Skeletal muscle tissue (tissue), 4 donors: ENCODE results near the gene DNAJC10. TPM values are rescaled to one million over a fixed set of nuclear protein-coding genes. Genes with fewer than 3 reads are reported as not detected.
"Not testable (repeated sequence)": the region's sequence is repeated elsewhere in the genome, so short reads cannot be mapped to it uniquely, and the experiment has no call there.

Source experiments
- H3K27ac ChIP-seq: one replicate; pipeline ENCODE4 v1.7.0; 2013; ENCODE audit warnings: mild to moderate bottlenecking, low read depth, low read length, inconsistent platforms
- H3K27me3 ChIP-seq, 3 donors: one replicate each; pipeline ENCODE4 v1.7.0; 2013; ENCODE audit warnings: low read length in 3 of 3; ENCODE audit not compliant: control insufficient read depth in 3 of 3, insufficient read depth in 3 of 3
- H3K36me3 ChIP-seq, 3 donors: one replicate each; pipeline ENCODE4 v1.7.0; 2013; ENCODE audit warnings: low read length in 3 of 3; ENCODE audit not compliant: control insufficient read depth in 3 of 3, insufficient read depth in 3 of 3
- H3K4me1 ChIP-seq, 3 donors: one replicate each; pipeline ENCODE4 v1.7.0; 2013; ENCODE audit warnings: low read length in 3 of 3, mild to moderate bottlenecking in 3 of 3; ENCODE audit not compliant: control insufficient read depth in 3 of 3, insufficient read depth in 3 of 3
- H3K4me3 ChIP-seq, 3 donors: one replicate each; pipeline ENCODE4 v1.7.0; 2013; ENCODE audit warnings: low read length in 3 of 3
- H3K9ac ChIP-seq, 3 donors: one replicate each; pipeline ENCODE4 v1.7.0; 2013; ENCODE audit warnings: low read length in 3 of 3, mild to moderate bottlenecking in 3 of 3, moderate library complexity in 2 of 3, low read depth in 1 of 3
- H3K9me3 ChIP-seq, 3 donors: one replicate each; pipeline ENCODE4 v1.7.0; 2013; ENCODE audit warnings: low read length in 3 of 3; ENCODE audit not compliant: control insufficient read depth in 3 of 3
- total RNA-seq: library from RNA; depleted of rRNA; stranded (reverse); fragments of >200 nt; gene quantifications from one replicate; pipeline ENCODE4 v1.2.3, GENCODE V29; 2014
- donor health status: Osteomylitis.

Gene DNAJC10
- total RNA-seq, 1 donor from 2014 or later, result 27.1 TPM

GRCh38 chr2:182718459-182718858 lies 2.4 kb downstream of the DNAJC10 start:
- Histone ChIP-seq H3K4me3 (no peak overlapping the region), H3K36me3 (peaks cover 0 to 6% (median 2%) of the 10 kb centered on the region in 3 donors), H3K9me3 (no peaks in the 10 kb centered on the region), H3K4me1 (peaks cover 0 to 11% (median 8%) of the 10 kb centered on the region in 3 donors), H3K9ac (no peak overlapping the region), H3K27me3 (no peaks in the 10 kb centered on the region), H3K27ac (no peak overlapping the region)

GRCh38 chr2:182719116-182719515 lies 3.1 kb downstream of the DNAJC10 start:
- H3K4me1 ChIP-seq, result peaks cover 0 to 11% (median 8%) of the 10 kb centered on the region in 3 donors
- H3K9ac ChIP-seq, H3K36me3 ChIP-seq, H3K27me3 ChIP-seq, H3K9me3 ChIP-seq, H3K4me3 ChIP-seq, H3K27ac ChIP-seq: not testable (repeated sequence)

GRCh38 chr2:182724656-182725055 lies 8.6 kb downstream of the DNAJC10 start:
- Histone ChIP-seq H3K4me3 (no peak overlapping the region), H3K27me3 (no peaks in the 10 kb centered on the region), H3K4me1 (no peaks in the 10 kb centered on the region), H3K27ac (no peak overlapping the region), H3K9ac (no peak overlapping the region), H3K36me3 (peaks cover 0 to 20% (median 2%) of the 10 kb centered on the region in 3 donors), H3K9me3 (no peaks in the 10 kb centered on the region)

GRCh38 chr2:182726473-182726872 lies 10.4 kb downstream of the DNAJC10 start:
- Histone ChIP-seq H3K27me3 (no peaks in the 10 kb centered on the region), H3K36me3 (peaks cover 0 to 15% (median 0%) of the 10 kb centered on the region in 3 donors), H3K9me3 (no peaks in the 10 kb centered on the region), H3K9ac (no peak overlapping the region), H3K4me1 (no peaks in the 10 kb centered on the region), H3K27ac (no peak overlapping the region), H3K4me3 (no peak overlapping the region)

- peaks cover 0 to 18% (median 2%) of the 10 kb centered on the region in 3 donors for H3K36me3 ChIP-seq
- no peak overlapping the region for H3K9ac ChIP-seq
- H3K4me3 ChIP-seq, result no peak overlapping the region
- H3K4me1 ChIP-seq, result no peaks in the 10 kb centered on the region
- no peak overlapping the region for H3K27ac ChIP-seq
- H3K9me3 ChIP-seq, result no peaks in the 10 kb centered on the region
- no peaks in the 10 kb centered on the region for H3K27me3 ChIP-seq
Observed at GRCh38 chr2:182728014-182728413, 12.0 kb downstream of the DNAJC10 start.

GRCh38 chr2:182729710-182730339 lies 13.8 kb downstream of the DNAJC10 start:
- Histone ChIP-seq H3K4me3 (no peak overlapping the region), H3K27me3 (no peaks in the 10 kb centered on the region), H3K9ac (no peak overlapping the region), H3K27ac (no peak overlapping the region), H3K9me3 (no peaks in the 10 kb centered on the region), H3K4me1 (no peaks in the 10 kb centered on the region), H3K36me3 (peaks cover 0 to 16% (median 2%) of the 10 kb centered on the region in 3 donors)

GRCh38 chr2:182730486-182730885 lies 14.4 kb downstream of the DNAJC10 start:
- H3K36me3 ChIP-seq, result peaks cover 0 to 10% (median 2%) of the 10 kb centered on the region in 3 donors
- no peaks in the 10 kb centered on the region for H3K9me3 ChIP-seq
- H3K4me1 ChIP-seq, result no peaks in the 10 kb centered on the region
- no peak overlapping the region for H3K9ac ChIP-seq
- H3K27ac ChIP-seq, result no peak overlapping the region
- no peaks in the 10 kb centered on the region for H3K27me3 ChIP-seq
- no peak overlapping the region for H3K4me3 ChIP-seq

GRCh38 chr2:182732736-182733135 lies 16.7 kb downstream of the DNAJC10 start:
- Histone ChIP-seq H3K27me3 (no peaks in the 10 kb centered on the region), H3K4me1 (no peaks in the 10 kb centered on the region), H3K36me3 (peaks cover 2 to 13% (median 4%) of the 10 kb centered on the region in 3 donors), H3K9ac (no peak overlapping the region), H3K9me3 (no peaks in the 10 kb centered on the region), H3K27ac (no peak overlapping the region), H3K4me3 (no peak overlapping the region)

GRCh38 chr2:182733572-182733971 lies 17.5 kb downstream of the DNAJC10 start:
- H3K4me3 ChIP-seq, result no peak overlapping the region
- H3K9ac ChIP-seq, result no peak overlapping the region
- H3K27me3 ChIP-seq, result no peaks in the 10 kb centered on the region
- no peak overlapping the region for H3K27ac ChIP-seq
- peaks cover 2 to 19% (median 4%) of the 10 kb centered on the region in 3 donors for H3K36me3 ChIP-seq
- H3K9me3 ChIP-seq, result no peaks in the 10 kb centered on the region
- H3K4me1 ChIP-seq, result no peaks in the 10 kb centered on the region

GRCh38 chr2:182736856-182737255 lies 20.8 kb downstream of the DNAJC10 start:
- H3K4me3 ChIP-seq, H3K27me3 ChIP-seq, H3K9me3 ChIP-seq, H3K4me1 ChIP-seq, H3K27ac ChIP-seq, H3K9ac ChIP-seq: not testable (repeated sequence)
- peaks cover 0 to 15% (median 4%) of the 10 kb centered on the region in 3 donors for H3K36me3 ChIP-seq
